A673 (cell line): ENCODE results near the gene P3R3URF. TPM values are rescaled to one million over a fixed set of nuclear protein-coding genes. Genes with fewer than 3 reads are reported as not detected.
A peak's percentile ranks its signal among the peaks of the same experiment; 100 is the strongest.

Experiments used
- BruUV-seq: library from RNA; stranded (reverse); fragments of 400-500 nt; replicated peaks from 2 replicates; lab custom pipeline; 2021; lab: Mats Ljungman, UMichigan
- CTCF ChIA-PET: fragments of 300-600 bp; sonication (Branson Sonifier 250); formaldehyde crosslinking; loops from one replicate; lab custom pipeline; 2022; ENCODE audit warnings: antibody characterized with exemption; lab: Charles Lee
- POLR2A ChIA-PET: fragments of 300-600 bp; sonication (Branson Sonifier 250); formaldehyde crosslinking; loops from one replicate; lab custom pipeline; 2022; ENCODE audit warnings: antibody characterized with exemption; ENCODE audit not compliant: low non-redundant PET; lab: Charles Lee
- DNase-seq: peaks from one replicate; pipeline ENCODE4 v3.0.0-alpha.2; 2015; ENCODE audit warnings: low spot score
- H3K27ac ChIP-seq: fragments of 200-600 bp; sonication (generic); 2 replicates; pipeline ENCODE4 v1.5.1; 2016; ENCODE audit warnings: mixed run types, low read depth, mild to moderate bottlenecking, mixed read lengths, antibody characterized with exemption, low read length; ENCODE audit not compliant: poor library complexity, severe bottlenecking
- H3K27me3 ChIP-seq: fragments of 200-600 bp; sonication (generic); replicated peaks from 2 replicates; pipeline ENCODE4 v1.6.1; 2017; ENCODE audit warnings: mixed run types, low read depth, mild to moderate bottlenecking, mixed read lengths, antibody characterized with exemption, low read length; ENCODE audit not compliant: insufficient read depth, poor library complexity
- H3K36me3 ChIP-seq: fragments of 200-600 bp; sonication (generic); 2 replicates; pipeline ENCODE4 v1.6.1; 2016; ENCODE audit warnings: mixed run types, mild to moderate bottlenecking, mixed read lengths, antibody characterized with exemption, low read length; ENCODE audit not compliant: insufficient read depth, poor library complexity, severe bottlenecking
- H3K4me1 ChIP-seq: fragments of 200-600 bp; sonication (generic); 2 replicates; pipeline ENCODE4 v1.6.1; 2017; ENCODE audit warnings: mixed run types, mild to moderate bottlenecking, mixed read lengths, antibody characterized with exemption, low read length; ENCODE audit not compliant: insufficient read depth, poor library complexity, severe bottlenecking
- H3K4me3 ChIP-seq: fragments of 200-600 bp; sonication (generic); 2 replicates; pipeline ENCODE4 v1.5.1; 2016; ENCODE audit warnings: low read depth, mixed run types, mild to moderate bottlenecking, mixed read lengths, low read length; ENCODE audit not compliant: poor library complexity, severe bottlenecking
- H3K9me3 ChIP-seq: fragments of 200-600 bp; sonication (generic); 2 replicates; pipeline ENCODE4 v1.6.1; 2016; ENCODE audit warnings: mixed run types, low read depth, mild to moderate bottlenecking, mixed read lengths, antibody characterized with exemption, low read length; ENCODE audit not compliant: poor library complexity, severe bottlenecking
- CTCF ChIP-seq: fragments of 300-800, 200-600 bp; sonication (generic); conservative IDR thresholded peaks from 2 replicates; pipeline ENCODE4 v1.5.1; 2017; ENCODE audit warnings: low read depth, mild to moderate bottlenecking, antibody characterized with exemption, low read length, moderate library complexity, mixed read lengths
- EZH2 ChIP-seq: fragments of 200-600 bp; sonication (generic); IDR thresholded peaks from 2 replicates; pipeline ENCODE4 v1.6.1; 2017; ENCODE audit warnings: borderline replicate concordance, low read depth, mild to moderate bottlenecking, mixed read lengths, antibody characterized with exemption, low read length; ENCODE audit not compliant: poor library complexity, severe bottlenecking
- intact Hi-C: fragments of 100-400 bp; cut with micrococcal nuclease; formaldehyde crosslinking; loops from one replicate; pipeline ENCODE4 v1.10.0; 2022; ENCODE audit not compliant: unreplicated experiment
- total RNA-seq: library from RNA; stranded (reverse); gene quantifications from 2 replicates; pipeline ENCODE4 v1.2.3, GENCODE V29; 2021

Gene P3R3URF
- total RNA-seq, 1 experiment from 2014 or later, result not detected

- peak; percentile 35 for DNase-seq
- Histone ChIP-seq H3K27me3 (no peaks in the 10 kb centered on the region), H3K27ac (peak overlapping the region; percentile 7), H3K36me3 (no peaks in the 10 kb centered on the region), H3K9me3 (no peaks in the 10 kb centered on the region), H3K4me3 (no peak overlapping the region), H3K4me1 (peaks cover 17% of the 10 kb centered on the region)
- intact Hi-C loops, result no loop called here
- ChIA-PET POLR2A (interaction anchor here (0.6 kb wide), 1 partner anchor 1417 kb away, joined by 3 read pairs; no protein-coding TSS in a partner anchor), CTCF (no interaction called here)
- TF ChIP-seq CTCF (no peak), EZH2 (no peak)
- no TSS peak for BruUV-seq
These were observed 7.0 kb upstream of the P3R3URF start for GRCh38 chr1:46183079-46183847.

GRCh38 chr1:46181343-46182260 lies 5.3 kb upstream of the P3R3URF start:
- no TSS peak for BruUV-seq
- POLR2A ChIA-PET, result no interaction called here

More at GRCh38 chr1:46181343-46182260, 5.3 kb upstream of the P3R3URF start:
- Histone ChIP-seq H3K27me3 (no peaks in the 10 kb centered on the region), H3K4me3 (no peak overlapping the region), H3K36me3 (no peaks in the 10 kb centered on the region), H3K4me1 (peaks cover 17% of the 10 kb centered on the region), H3K27ac (no peak overlapping the region), H3K9me3 (no peaks in the 10 kb centered on the region)
- intact Hi-C loops, result no loop called here
- DNase-seq, result peak; percentile 49
- CTCF ChIA-PET, result interaction anchor here (1.0 to 1.2 kb wide), 2 partner anchors 42 to 142 kb away, joined by 3 to 6 read pairs; no protein-coding TSS in a partner anchor
- TF ChIP-seq EZH2 (no peak), CTCF (no peak)
